CD4-positive, alpha-beta memory T cell (primary cell): ENCODE measurements around the gene TMEM178A. TPM values are rescaled to one million over a fixed set of nuclear protein-coding genes. Genes with fewer than 3 reads are reported as not detected.
"Not testable (repeated sequence)": the region's sequence is repeated elsewhere in the genome, so short reads cannot be mapped to it uniquely, and the experiment has no call there.

Source experiments
- CTCF ChIA-PET: fragments of 350-600 bp; sonication (Branson Sonifier 250); formaldehyde crosslinking; loops from one replicate; lab custom pipeline; 2021; ENCODE audit warnings: inconsistent platforms; ENCODE audit not compliant: partially characterized antibody; lab: Charles Lee
- POLR2A ChIA-PET: fragments of 350-600 bp; sonication (Branson Sonifier 250); formaldehyde crosslinking; loops from one replicate; lab custom pipeline; 2021; ENCODE audit not compliant: partially characterized antibody; lab: Charles Lee
- DNase-seq, 5 donors: peaks; one replicate each; pipeline versions ENCODE4 v3.0.0 to v3.0.0-alpha.2; 2020 to 2022; ENCODE audit warnings: mixed read lengths in 1 of 5
- H3K27ac ChIP-seq: one replicate; pipeline ENCODE4 v1.7.0; 2013; ENCODE audit warnings: low read depth, low read length
- H3K27me3 ChIP-seq: 2 replicates; pipeline ENCODE4 v1.7.0; 2013; ENCODE audit warnings: mild to moderate bottlenecking, low read length, moderate library complexity; ENCODE audit not compliant: insufficient read depth
- H3K36me3 ChIP-seq: 2 replicates; pipeline ENCODE4 v1.7.0; 2013; ENCODE audit warnings: mild to moderate bottlenecking, low read length, moderate library complexity; ENCODE audit not compliant: insufficient read depth
- H3K4me1 ChIP-seq: 2 replicates; pipeline ENCODE4 v1.7.0; 2013; ENCODE audit warnings: mild to moderate bottlenecking, low read length, moderate library complexity; ENCODE audit not compliant: insufficient read depth
- H3K4me3 ChIP-seq, 2 donors: one replicate each; pipeline ENCODE4 v1.7.0; 2013; ENCODE audit warnings: low read length in 2 of 2, mild to moderate bottlenecking in 1 of 2
- H3K9me3 ChIP-seq, 2 donors: one replicate each; pipeline ENCODE4 v1.7.0; 2013; ENCODE audit warnings: low read length in 2 of 2, control low read depth in 1 of 2; ENCODE audit not compliant: control insufficient read depth in 1 of 2
- H3K27ac Mint-ChIP-seq, 7 donors: one replicate each; pipeline ENCODE4 v1.8.0; 2020 to 2021; ENCODE audit warnings: mixed read lengths in 7 of 7, mild to moderate bottlenecking in 6 of 7, inconsistent platforms in 3 of 7, moderate library complexity in 3 of 7
- H3K27me3 Mint-ChIP-seq, 2 donors: one replicate each; pipeline ENCODE4 v1.8.0; 2020 to 2021; ENCODE audit warnings: mixed read lengths in 2 of 2
- H3K36me3 Mint-ChIP-seq, 2 donors: one replicate each; pipeline ENCODE4 v1.8.0; 2020 to 2021; ENCODE audit warnings: mixed read lengths in 2 of 2, inconsistent platforms in 1 of 2, mild to moderate bottlenecking in 1 of 2
- H3K4me1 Mint-ChIP-seq, 4 donors: one replicate each; pipeline ENCODE4 v1.8.0; 2020 to 2021; ENCODE audit warnings: mixed read lengths in 4 of 4, mild to moderate bottlenecking in 1 of 4
- H3K4me3 Mint-ChIP-seq, 8 donors: one replicate each; pipeline ENCODE4 v1.8.0; 2020 to 2021; ENCODE audit warnings: mixed read lengths in 8 of 8, mild to moderate bottlenecking in 7 of 8, moderate library complexity in 6 of 8, inconsistent platforms in 3 of 8
- H3K9me3 Mint-ChIP-seq, 8 donors: one replicate each; pipeline ENCODE4 v1.8.0; 2020 to 2021; ENCODE audit warnings: mixed read lengths in 8 of 8, mild to moderate bottlenecking in 5 of 8, inconsistent platforms in 3 of 8, moderate library complexity in 1 of 8
- intact Hi-C: fragments of 100-400 bp; cut with micrococcal nuclease; formaldehyde crosslinking; loops from one replicate; pipeline ENCODE4 v1.15.1; 2023
- polyA plus RNA-seq, 2 donors: library from polyadenylated mRNA; unstranded; fragments of 300-500 nt; fragmentation: Illumina TruSeq; gene quantifications; one replicate each; pipeline ENCODE4 v1.2.3, GENCODE V29; 2021
- total RNA-seq, 2 experiments: library from RNA; stranded (reverse); gene quantifications; one replicate each; pipeline ENCODE4 v1.2.3, GENCODE V29; 2021

The TMEM178A gene
- total and polyA plus RNA-seq, 4 experiments from 2014 or later: not detected

DNA sequence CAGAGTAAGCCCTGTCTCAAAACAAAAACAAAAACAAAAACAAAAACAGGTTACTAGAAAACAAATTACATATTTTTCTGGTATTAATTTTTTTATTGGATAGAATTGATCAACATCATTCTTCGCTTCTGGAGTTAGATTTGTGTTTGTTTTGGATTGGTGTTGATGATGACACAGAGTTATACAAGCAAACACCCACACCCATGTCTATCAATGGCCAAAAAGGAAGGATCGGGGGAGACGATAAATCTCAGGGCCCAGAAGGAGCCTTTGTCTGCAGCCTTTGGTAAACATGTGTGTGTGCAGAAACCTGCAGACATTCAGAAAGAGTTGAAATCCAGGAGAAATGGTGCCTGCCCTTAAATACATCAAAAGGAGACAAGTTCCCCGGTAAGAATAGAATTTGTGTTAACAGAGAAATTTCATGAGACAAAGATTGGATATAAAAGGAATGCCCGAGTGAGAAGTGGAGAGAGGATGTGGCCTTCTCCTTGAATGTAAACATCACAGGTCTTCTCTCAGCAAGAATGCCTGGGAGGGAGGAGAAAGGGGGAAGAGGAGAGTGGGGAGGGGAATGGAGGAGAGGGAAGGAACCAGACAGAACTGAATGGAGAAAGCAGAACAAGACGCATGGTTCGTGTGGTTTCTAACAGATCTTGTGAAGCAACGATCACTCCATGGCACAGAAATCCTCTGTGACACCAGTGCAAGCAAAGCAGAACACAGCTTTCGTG is 40.4 kb upstream of the TMEM178A start:
- peaks cover 0 to 2% (median 0%) of the 10 kb centered on the region in 8 donors for H3K9me3 Mint-ChIP-seq
- intact Hi-C loops: no loop called here
- no peak overlapping the region for H3K4me3 Mint-ChIP-seq
- Histone ChIP-seq H3K36me3 (no peaks in the 10 kb centered on the region), H3K9me3 (no peaks in the 10 kb centered on the region), H3K4me3 (no peak overlapping the region), H3K4me1 (no peaks in the 10 kb centered on the region), H3K27ac (no peak overlapping the region), H3K27me3 (no peaks in the 10 kb centered on the region)
- H3K4me1 Mint-ChIP-seq: peaks cover 0 to 4% (median under 1%) of the 10 kb centered on the region in 4 donors
- CTCF ChIA-PET: no interaction called here
- H3K27ac Mint-ChIP-seq: peak overlapping the region in 1 of 7 donors; percentile 8
- no peaks in the 10 kb centered on the region for H3K36me3 Mint-ChIP-seq
- DNase-seq: no peak
- peaks cover 14 to 15% of the 10 kb centered on the region in 2 donors for H3K27me3 Mint-ChIP-seq
- POLR2A ChIA-PET: no interaction called here

DNA sequence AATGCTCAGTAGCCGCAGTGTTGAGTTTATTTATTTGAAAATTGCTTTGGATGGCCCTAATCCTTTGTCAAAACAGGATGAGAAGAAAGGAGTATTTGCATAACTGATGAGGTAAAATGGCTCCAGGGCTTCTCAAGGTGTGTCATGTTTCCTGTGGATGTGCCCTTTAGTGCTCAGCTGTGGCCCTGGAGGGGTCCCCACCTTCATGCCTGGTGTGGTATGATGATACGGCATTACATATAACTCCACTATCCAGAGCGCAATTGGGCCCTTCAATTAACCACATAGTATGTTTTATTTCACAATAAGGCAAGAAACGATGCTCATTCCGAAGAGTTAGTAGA is 39.8 kb upstream of the TMEM178A start:
- H3K27ac Mint-ChIP-seq: no peak overlapping the region
- Histone ChIP-seq H3K27ac (no peak overlapping the region), H3K4me1 (no peaks in the 10 kb centered on the region), H3K4me3 (no peak overlapping the region), H3K9me3 (no peaks in the 10 kb centered on the region), H3K36me3 (no peaks in the 10 kb centered on the region), H3K27me3 (no peaks in the 10 kb centered on the region)
- H3K27me3 Mint-ChIP-seq: peaks cover 10 to 12% of the 10 kb centered on the region in 2 donors
- CTCF ChIA-PET: no interaction called here
- DNase-seq: no peak
- POLR2A ChIA-PET: no interaction called here
- H3K36me3 Mint-ChIP-seq: no peaks in the 10 kb centered on the region
- no peak overlapping the region for H3K4me3 Mint-ChIP-seq
- H3K4me1 Mint-ChIP-seq: peaks cover 0 to 2% (median 0%) of the 10 kb centered on the region in 4 donors
- H3K9me3 Mint-ChIP-seq: peaks cover 0 to 2% (median 0%) of the 10 kb centered on the region in 8 donors
- intact Hi-C loops: no loop called here

DNA sequence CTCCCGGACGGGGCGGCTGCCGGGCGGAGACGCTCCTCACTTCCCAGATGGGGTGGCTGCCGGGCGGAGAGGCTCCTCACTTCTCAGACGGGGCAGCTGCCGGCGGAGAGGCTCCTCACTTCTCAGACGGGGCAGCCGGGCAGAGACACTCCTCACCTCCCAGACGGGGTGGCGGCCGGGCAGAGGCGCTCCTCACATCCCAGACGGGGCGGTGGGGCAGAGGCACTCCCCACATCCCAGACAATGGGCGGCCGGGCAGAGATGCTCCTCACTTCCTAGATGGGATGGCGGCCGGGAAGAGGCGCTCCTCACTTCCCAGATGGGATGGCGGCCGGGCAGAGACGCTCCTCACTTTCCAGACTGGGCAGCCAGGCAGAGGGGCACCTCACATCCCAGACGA is 37.4 kb upstream of the TMEM178A start:
- H3K4me3 Mint-ChIP-seq, intact Hi-C loops, H3K27ac Mint-ChIP-seq, POLR2A ChIA-PET, H3K36me3 Mint-ChIP-seq, H3K9me3 Mint-ChIP-seq, CTCF ChIA-PET, H3K4me1 Mint-ChIP-seq, H3K4me1 ChIP-seq, H3K4me3 ChIP-seq, H3K27me3 ChIP-seq, H3K9me3 ChIP-seq, DNase-seq, H3K36me3 ChIP-seq, H3K27me3 Mint-ChIP-seq, H3K27ac ChIP-seq: not testable (repeated sequence)

DNA sequence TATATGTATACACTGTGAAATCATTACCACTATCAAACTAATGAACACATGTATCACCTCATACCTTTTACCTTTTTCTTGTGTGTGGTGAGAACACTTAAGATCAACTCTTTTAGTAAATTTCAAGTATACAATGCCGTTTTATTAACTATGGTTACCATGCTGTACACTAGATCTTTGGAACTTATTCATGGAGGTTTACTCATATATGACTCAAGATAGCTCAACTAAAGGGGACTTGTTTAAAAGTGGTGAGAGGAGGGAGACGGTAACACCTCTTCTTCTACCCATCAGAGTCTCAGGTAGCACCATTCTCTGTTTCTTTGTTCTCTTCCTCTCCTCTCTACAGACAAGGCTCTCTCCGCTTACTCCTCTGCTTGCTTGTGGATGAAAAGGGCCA is 36.1 kb upstream of the TMEM178A start:
- intact Hi-C loops: no loop called here
- no peaks in the 10 kb centered on the region for H3K4me1 ChIP-seq
- H3K9me3 Mint-ChIP-seq: peaks cover 0 to 2% (median 0%) of the 10 kb centered on the region in 8 donors
- no peak overlapping the region for H3K27ac ChIP-seq
- no peaks in the 10 kb centered on the region for H3K4me1 Mint-ChIP-seq
- no peaks in the 10 kb centered on the region for H3K27me3 ChIP-seq
- H3K36me3 ChIP-seq: no peaks in the 10 kb centered on the region
- ChIA-PET CTCF (no interaction called here), POLR2A (no interaction called here)
- H3K4me3 ChIP-seq: no peak overlapping the region
- no peaks in the 10 kb centered on the region for H3K9me3 ChIP-seq
- no peaks in the 10 kb centered on the region for H3K36me3 Mint-ChIP-seq
- peaks cover 5 to 9% of the 10 kb centered on the region in 2 donors for H3K27me3 Mint-ChIP-seq
- H3K27ac Mint-ChIP-seq: no peak overlapping the region
- DNase-seq: no peak
- H3K4me3 Mint-ChIP-seq: no peak overlapping the region

DNA sequence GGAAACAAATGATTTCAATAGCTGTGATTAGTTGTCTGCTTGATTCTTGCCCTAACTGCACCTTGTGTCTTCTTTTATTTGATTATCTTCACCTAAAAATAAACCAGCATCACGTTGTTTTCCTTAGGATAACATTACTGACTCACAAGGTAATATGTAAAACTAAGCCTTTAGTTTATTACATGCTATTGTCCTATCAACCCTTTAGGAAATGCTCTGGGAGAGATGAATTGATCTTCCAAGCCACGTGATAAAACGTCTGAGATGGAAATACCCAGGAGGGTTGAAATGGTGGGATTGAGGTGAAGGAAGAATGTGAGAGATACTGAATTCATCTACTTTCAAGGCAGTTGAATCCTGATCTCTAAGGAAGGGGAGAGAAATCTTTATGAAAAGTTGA is 34.5 kb upstream of the TMEM178A start:
- ChIA-PET POLR2A (no interaction called here), CTCF (no interaction called here)
- peaks cover 4 to 5% of the 10 kb centered on the region in 2 donors for H3K27me3 Mint-ChIP-seq
- Histone ChIP-seq H3K36me3 (no peaks in the 10 kb centered on the region), H3K4me1 (no peaks in the 10 kb centered on the region), H3K27ac (no peak overlapping the region), H3K4me3 (no peak overlapping the region), H3K9me3 (no peaks in the 10 kb centered on the region), H3K27me3 (no peaks in the 10 kb centered on the region)
- H3K4me1 Mint-ChIP-seq: no peaks in the 10 kb centered on the region
- peaks cover 0 to 2% (median 0%) of the 10 kb centered on the region in 8 donors for H3K9me3 Mint-ChIP-seq
- no peak overlapping the region for H3K27ac Mint-ChIP-seq
- no peaks in the 10 kb centered on the region for H3K36me3 Mint-ChIP-seq
- intact Hi-C loops: no loop called here
- no peak overlapping the region for H3K4me3 Mint-ChIP-seq
- DNase-seq: no peak

DNA sequence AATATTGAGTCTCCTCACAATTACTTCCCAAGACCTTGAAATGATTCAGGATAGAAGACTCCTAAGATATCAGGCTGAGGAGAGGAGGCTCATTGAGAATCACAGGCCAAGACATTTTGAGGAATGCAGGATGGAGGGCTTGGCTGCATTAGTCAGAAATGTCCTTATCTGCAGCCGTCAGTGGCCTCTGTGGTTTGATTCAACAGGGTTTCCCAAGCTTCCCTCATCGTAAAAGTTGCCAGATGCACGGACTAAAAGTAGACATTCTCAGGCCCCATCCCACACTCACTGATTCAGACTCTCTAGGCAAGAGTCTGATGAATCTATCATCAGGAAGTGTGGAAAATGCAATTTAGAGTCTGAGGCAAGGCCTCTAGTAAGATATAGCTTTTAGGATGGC is 34.0 kb upstream of the TMEM178A start:
- Mint-ChIP-seq H3K36me3 (no peaks in the 10 kb centered on the region), H3K9me3 (peaks cover 0 to 2% (median 0%) of the 10 kb centered on the region in 8 donors), H3K27me3 (peaks cover 4 to 7% of the 10 kb centered on the region in 2 donors), H3K27ac (no peak overlapping the region), H3K4me3 (no peak overlapping the region), H3K4me1 (no peaks in the 10 kb centered on the region)
- no peaks in the 10 kb centered on the region for H3K36me3 ChIP-seq
- H3K9me3 ChIP-seq: no peaks in the 10 kb centered on the region
- H3K4me1 ChIP-seq: no peaks in the 10 kb centered on the region
- no peak overlapping the region for H3K27ac ChIP-seq
- POLR2A ChIA-PET: no interaction called here
- no peak overlapping the region for H3K4me3 ChIP-seq
- CTCF ChIA-PET: no interaction called here
- intact Hi-C loops: no loop called here
- no peaks in the 10 kb centered on the region for H3K27me3 ChIP-seq
- DNase-seq: no peak

DNA sequence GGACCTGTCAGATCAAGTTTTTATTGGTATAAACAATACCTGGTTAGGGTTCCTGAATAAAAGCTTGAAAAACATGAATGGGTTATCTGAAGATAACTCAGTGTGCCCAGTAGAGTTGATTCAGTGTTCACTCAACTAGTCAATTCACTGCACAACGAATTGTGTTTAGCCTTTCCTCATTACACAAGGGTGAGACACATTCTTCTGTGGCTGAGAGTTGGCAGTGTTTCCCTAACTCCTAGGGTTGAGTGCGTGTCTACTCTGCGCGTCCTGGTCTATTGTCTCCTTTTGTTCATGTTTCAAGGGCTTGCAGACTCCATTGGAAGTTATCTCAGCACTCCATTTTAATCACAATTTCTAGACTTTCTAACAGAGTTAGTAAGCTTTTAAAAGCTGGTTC is 32.8 kb upstream of the TMEM178A start:
- H3K4me3 ChIP-seq: no peak overlapping the region
- H3K27ac ChIP-seq: no peak overlapping the region
- no peaks in the 10 kb centered on the region for H3K36me3 ChIP-seq
- intact Hi-C loops: no loop called here
- Mint-ChIP-seq H3K4me1 (no peaks in the 10 kb centered on the region), H3K4me3 (no peak overlapping the region), H3K27ac (no peak overlapping the region), H3K9me3 (peaks cover 0 to 2% (median 0%) of the 10 kb centered on the region in 8 donors), H3K36me3 (no peaks in the 10 kb centered on the region), H3K27me3 (peaks cover 4 to 7% of the 10 kb centered on the region in 2 donors)
- ChIA-PET POLR2A (no interaction called here), CTCF (no interaction called here)
- no peaks in the 10 kb centered on the region for H3K27me3 ChIP-seq
- H3K4me1 ChIP-seq: no peaks in the 10 kb centered on the region
- DNase-seq: no peak
- no peaks in the 10 kb centered on the region for H3K9me3 ChIP-seq
